WERI-Rb-1 (cell line): ENCODE measurements around the gene HDAC11.

ENCODE experiments used
- DNase-seq: peaks from one replicate; pipeline ENCODE4 v3.0.0-alpha.2; 2020
- H3K27ac ChIP-seq: fragments of 250-450 bp; sonication (Bioruptor Pico); 2 replicates; pipeline ENCODE4 v1.5.1; 2020; ENCODE audit warnings: mild to moderate bottlenecking, moderate library complexity
- H3K27me3 ChIP-seq: fragments of 250-450 bp; sonication (Bioruptor Pico); 2 replicates; pipeline ENCODE4 v1.5.1; 2021; ENCODE audit warnings: mild to moderate bottlenecking, low read depth, moderate library complexity; ENCODE audit not compliant: insufficient read depth, severe bottlenecking
- H3K36me3 ChIP-seq: fragments of 250-450 bp; sonication (Bioruptor Pico); 2 replicates; pipeline ENCODE4 v1.5.1; 2020; ENCODE audit warnings: mild to moderate bottlenecking, moderate library complexity
- H3K4me3 ChIP-seq: 2 replicates; pipeline ENCODE4 v1.5.1; 2011; ENCODE audit warnings: low read depth, mild to moderate bottlenecking, control low read depth, low read length
- H3K9me3 ChIP-seq: fragments of 250-450 bp; sonication (Bioruptor Pico); 2 replicates; pipeline ENCODE4 v1.5.1; 2021; ENCODE audit warnings: mild to moderate bottlenecking, moderate library complexity; ENCODE audit not compliant: severe bottlenecking
- TF ChIP-seq, protein P1 (sequence below): IDR thresholded peaks from 2 replicates; pipeline ENCODE4 v1.5.1; 2011; ENCODE audit warnings: low read depth, mild to moderate bottlenecking, control low read depth, inconsistent platforms, low read length

The HDAC11 gene

DNA sequence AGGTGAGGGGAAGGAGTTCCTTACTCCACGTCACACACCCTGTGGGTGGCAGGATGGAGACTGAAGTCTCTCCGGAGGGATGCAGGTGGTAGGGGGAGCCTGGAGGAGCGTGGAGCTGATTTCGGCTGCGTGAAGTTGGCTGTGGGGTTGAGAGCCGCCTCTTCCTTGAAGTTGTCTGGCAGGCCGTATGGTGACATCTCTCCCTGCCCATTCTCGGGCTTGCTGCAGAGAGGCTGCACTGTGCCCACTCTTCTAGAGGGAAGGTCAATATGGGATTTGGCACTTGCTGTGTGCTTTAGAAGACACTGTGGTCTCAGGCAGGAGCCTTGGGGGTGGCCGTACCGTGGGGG lies 55.4 kb downstream of the HDAC11 start:
- H3K27ac ChIP-seq, result no peak overlapping the region
- TF ChIP-seq, protein P1, sequence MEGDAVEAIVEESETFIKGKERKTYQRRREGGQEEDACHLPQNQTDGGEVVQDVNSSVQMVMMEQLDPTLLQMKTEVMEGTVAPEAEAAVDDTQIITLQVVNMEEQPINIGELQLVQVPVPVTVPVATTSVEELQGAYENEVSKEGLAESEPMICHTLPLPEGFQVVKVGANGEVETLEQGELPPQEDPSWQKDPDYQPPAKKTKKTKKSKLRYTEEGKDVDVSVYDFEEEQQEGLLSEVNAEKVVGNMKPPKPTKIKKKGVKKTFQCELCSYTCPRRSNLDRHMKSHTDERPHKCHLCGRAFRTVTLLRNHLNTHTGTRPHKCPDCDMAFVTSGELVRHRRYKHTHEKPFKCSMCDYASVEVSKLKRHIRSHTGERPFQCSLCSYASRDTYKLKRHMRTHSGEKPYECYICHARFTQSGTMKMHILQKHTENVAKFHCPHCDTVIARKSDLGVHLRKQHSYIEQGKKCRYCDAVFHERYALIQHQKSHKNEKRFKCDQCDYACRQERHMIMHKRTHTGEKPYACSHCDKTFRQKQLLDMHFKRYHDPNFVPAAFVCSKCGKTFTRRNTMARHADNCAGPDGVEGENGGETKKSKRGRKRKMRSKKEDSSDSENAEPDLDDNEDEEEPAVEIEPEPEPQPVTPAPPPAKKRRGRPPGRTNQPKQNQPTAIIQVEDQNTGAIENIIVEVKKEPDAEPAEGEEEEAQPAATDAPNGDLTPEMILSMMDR, result no peak

DNA sequence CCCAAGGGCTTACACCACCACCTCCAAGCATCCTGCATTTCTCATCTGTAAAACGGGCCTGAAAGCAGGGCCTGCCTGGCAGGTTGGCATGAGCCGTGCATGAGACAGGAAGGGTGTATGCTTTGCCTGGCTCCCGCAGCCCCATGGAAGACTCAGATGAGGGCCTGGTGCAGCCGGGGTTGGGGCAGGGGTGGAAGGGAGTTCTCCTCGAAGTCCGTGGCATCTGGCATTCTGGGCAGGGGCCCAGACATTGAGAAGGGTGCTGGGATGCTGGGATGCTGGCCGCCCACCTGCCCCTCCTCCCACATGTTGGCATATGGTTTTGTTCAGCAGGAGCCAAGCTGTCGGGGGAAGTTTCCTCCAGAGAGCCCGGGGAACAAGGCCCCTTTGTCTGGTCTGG lies 55.8 kb downstream of the HDAC11 start:
- no peaks in the 10 kb centered on the region for H3K36me3 ChIP-seq
- no peak overlapping the region for H3K27ac ChIP-seq
- TF ChIP-seq, protein P1, result no peak
- H3K27me3 ChIP-seq, result no peaks in the 10 kb centered on the region
- DNase-seq, result no peak
- no peak overlapping the region for H3K4me3 ChIP-seq
- no peaks in the 10 kb centered on the region for H3K9me3 ChIP-seq

More for the DNA sequence above, 55.4 kb downstream of the HDAC11 start:
- H3K36me3 ChIP-seq, result no peaks in the 10 kb centered on the region
- no peaks in the 10 kb centered on the region for H3K9me3 ChIP-seq
- H3K4me3 ChIP-seq, result no peak overlapping the region
- no peaks in the 10 kb centered on the region for H3K27me3 ChIP-seq
- no peak for DNase-seq

DNA sequence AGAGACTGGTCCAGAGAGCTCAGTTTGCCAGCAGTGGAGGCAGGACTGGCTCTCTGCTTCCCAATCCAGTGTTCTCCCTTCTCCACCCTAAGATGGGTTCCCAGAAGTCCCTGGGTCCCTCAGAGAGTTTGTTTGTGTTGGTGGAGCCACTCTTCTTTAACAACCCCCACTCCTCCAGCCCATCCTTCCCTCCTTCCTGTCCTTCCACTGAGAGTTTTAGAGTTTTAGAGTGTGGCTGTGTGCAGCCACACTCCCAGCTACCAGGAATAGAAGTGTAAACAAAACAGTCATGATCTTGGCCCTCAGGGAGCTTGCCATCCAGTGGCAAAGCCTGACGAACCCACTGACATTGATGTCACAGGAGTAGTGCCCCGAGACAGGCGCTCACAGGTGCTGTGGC lies 56.3 kb downstream of the HDAC11 start:
- TF ChIP-seq, protein P1, result no peak
- H3K36me3 ChIP-seq, result no peaks in the 10 kb centered on the region
- no peaks in the 10 kb centered on the region for H3K27me3 ChIP-seq
- H3K27ac ChIP-seq, result no peak overlapping the region
- no peak for DNase-seq
- H3K9me3 ChIP-seq, result no peaks in the 10 kb centered on the region
- H3K4me3 ChIP-seq, result no peak overlapping the region

DNA sequence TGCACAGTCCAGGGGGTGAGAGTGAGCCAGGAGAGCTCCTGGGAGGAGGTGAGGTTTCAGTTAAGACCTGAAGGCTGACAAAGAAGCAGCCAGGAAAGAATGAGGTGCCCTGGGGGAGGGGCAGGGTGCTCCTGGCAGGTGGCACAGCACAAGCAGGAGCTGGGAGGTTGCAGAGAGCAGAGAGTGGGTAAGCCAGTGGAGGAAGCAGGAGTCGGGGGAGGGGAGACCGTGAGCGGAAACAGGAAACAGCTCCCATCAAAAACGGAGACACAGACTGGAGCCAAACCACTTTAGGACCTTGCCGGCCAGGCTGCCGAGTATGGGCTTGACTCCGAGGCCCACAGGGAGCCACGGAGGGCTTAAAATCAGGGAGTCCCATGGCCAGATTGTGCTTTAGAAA lies 56.7 kb downstream of the HDAC11 start:
- Histone ChIP-seq H3K27me3 (no peaks in the 10 kb centered on the region), H3K4me3 (no peak overlapping the region), H3K36me3 (no peaks in the 10 kb centered on the region), H3K27ac (no peak overlapping the region), H3K9me3 (no peaks in the 10 kb centered on the region)
- DNase-seq, result no peak
- TF ChIP-seq, protein P1, result no peak

DNA sequence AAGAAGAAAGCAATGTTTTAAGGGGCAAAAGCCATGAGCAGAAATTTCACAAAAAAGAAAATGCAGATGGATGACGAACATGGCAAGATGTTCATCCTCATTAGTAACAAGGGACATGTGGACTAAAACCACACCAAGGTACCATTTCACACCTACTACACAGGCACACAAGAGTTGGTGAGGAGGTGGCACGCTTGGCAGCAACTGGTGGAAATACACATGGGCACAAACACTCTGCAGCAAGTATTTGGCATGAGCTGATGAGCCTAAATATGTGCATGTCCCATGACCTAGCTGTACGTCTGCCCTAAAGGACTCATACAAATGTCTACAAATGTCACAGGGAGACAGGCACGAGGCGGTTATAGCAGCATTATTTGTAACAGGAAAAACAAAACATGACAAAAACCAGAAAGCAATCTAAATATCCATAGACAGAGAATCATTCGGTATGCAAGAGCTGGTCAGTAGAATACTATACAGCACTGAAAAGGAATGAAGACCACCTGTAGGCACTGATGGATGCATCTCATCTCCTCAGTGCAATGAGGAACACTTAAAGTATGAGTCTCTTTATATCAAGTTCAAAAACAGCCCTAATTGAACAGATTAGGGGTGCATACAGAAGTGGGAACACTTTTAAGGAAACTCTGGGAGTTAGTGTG lies 57.3 kb downstream of the HDAC11 start:
- TF ChIP-seq, protein P1, result no peak
- no peak for DNase-seq
- Histone ChIP-seq H3K27me3 (no peaks in the 10 kb centered on the region), H3K9me3 (no peaks in the 10 kb centered on the region), H3K4me3 (no peak overlapping the region), H3K36me3 (no peaks in the 10 kb centered on the region), H3K27ac (no peak overlapping the region)

DNA sequence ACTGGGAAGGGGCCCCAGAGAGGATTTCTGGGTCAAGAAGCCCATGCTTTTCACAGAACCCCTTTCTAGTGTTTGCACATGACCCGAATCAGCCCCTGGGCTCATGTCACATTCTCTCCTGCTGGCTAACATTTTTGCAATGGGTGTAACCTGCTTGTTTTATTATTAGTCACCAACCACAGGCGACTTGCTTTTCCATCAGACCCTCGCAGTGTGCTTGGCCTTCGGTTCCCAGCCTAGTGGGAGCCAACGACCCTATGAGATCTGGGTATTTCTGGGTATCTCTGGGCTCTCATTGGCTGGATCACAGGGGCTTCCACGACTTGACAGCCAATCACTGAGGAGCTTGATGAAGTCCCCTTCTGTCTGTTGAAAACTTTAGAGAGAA lies 57.8 kb downstream of the HDAC11 start:
- Histone ChIP-seq H3K4me3 (no peak overlapping the region), H3K36me3 (no peaks in the 10 kb centered on the region), H3K27me3 (no peaks in the 10 kb centered on the region), H3K9me3 (no peaks in the 10 kb centered on the region), H3K27ac (no peak overlapping the region)
- no peak for DNase-seq
- TF ChIP-seq, protein P1, result no peak
